Measurements from ENCODE around the gene DEXI. TPM values are rescaled to one million over a fixed set of nuclear protein-coding genes. Genes with fewer than 3 reads are reported as not detected.
A peak's percentile ranks its signal among the peaks of the same experiment; 100 is the strongest.

The DEXI gene
- total RNA-seq, 1 donor, result 34.0 TPM

- Histone ChIP-seq H3K4me3 (ENCODE audit: insufficient read depth, low read length) (no peak overlapping the region), H3K79me2 (ENCODE audit: insufficient read depth, low read length) (no peaks in the 10 kb centered on the region), H3K9me3 (ENCODE audit: low read depth, low read length) (no peaks in the 10 kb centered on the region), H2AFZ (ENCODE audit: low read length) (no peak overlapping the region), H3K36me3 (ENCODE audit: insufficient read depth, low read length) (no peaks in the 10 kb centered on the region), H3K4me2 (ENCODE audit: insufficient read depth, low read length) (no peak overlapping the region), H3K27me3 (ENCODE audit: insufficient read depth, low read length) (no peaks in the 10 kb centered on the region), H3K4me1 (ENCODE audit: insufficient read depth, low read length) (peaks cover 12% of the 10 kb centered on the region), H3K27ac (ENCODE audit: low read depth, low read length) (no peak overlapping the region), H4K20me1 (ENCODE audit: insufficient read depth, low read length) (peaks cover 3% of the 10 kb centered on the region)
- TF ChIP-seq, protein P1, sequence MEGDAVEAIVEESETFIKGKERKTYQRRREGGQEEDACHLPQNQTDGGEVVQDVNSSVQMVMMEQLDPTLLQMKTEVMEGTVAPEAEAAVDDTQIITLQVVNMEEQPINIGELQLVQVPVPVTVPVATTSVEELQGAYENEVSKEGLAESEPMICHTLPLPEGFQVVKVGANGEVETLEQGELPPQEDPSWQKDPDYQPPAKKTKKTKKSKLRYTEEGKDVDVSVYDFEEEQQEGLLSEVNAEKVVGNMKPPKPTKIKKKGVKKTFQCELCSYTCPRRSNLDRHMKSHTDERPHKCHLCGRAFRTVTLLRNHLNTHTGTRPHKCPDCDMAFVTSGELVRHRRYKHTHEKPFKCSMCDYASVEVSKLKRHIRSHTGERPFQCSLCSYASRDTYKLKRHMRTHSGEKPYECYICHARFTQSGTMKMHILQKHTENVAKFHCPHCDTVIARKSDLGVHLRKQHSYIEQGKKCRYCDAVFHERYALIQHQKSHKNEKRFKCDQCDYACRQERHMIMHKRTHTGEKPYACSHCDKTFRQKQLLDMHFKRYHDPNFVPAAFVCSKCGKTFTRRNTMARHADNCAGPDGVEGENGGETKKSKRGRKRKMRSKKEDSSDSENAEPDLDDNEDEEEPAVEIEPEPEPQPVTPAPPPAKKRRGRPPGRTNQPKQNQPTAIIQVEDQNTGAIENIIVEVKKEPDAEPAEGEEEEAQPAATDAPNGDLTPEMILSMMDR (IDR thresholded peaks at IDR 0.05; ENCODE audit: extremely low read depth, low read depth, low read length), result no peak
- DNase-seq (ENCODE audit: insufficient read length, low spot score, missing footprints), result no peak
These were observed 23.3 kb downstream of the DEXI start for GRCh38 chr16:10919003-10919351.

DNA sequence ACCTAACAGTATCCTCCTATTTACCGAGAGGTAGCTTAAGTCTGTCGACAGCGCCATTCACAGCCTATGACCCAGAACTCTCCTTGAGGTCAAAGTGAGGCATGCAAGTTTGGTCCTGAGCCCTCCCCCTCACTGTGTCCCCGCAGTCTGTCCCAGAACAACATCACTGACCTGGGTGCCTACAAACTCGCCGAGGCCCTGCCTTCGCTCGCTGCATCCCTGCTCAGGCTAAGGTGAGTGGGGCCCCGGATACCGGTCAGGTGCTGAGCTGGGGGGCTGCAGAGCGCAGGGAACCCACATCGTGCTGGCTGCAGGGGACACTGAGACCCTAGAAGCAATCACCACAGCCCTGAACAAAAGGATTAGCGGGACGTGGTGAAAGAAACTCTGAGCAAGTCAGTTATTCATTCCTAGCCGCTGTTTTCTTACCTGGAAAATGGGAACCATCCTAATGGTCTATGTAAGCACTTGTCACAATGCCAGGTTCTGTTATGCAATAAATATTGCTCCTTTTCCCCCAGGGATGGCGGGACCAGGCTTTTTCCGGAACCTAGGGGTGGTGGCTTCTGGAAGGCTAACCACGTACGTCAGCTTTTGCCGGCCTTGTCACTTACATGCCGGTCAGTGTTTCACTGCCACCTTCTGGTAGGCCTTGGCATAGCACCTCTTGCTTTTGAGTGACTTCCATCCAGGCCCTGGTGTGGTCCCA lies 23.8 kb downstream of the DEXI start:
- Histone ChIP-seq H4K20me1 (ENCODE audit: insufficient read depth, low read length) (peaks cover 3% of the 10 kb centered on the region), H3K27me3 (ENCODE audit: insufficient read depth, low read length) (no peaks in the 10 kb centered on the region), H3K79me2 (ENCODE audit: insufficient read depth, low read length) (no peaks in the 10 kb centered on the region), H3K27ac (ENCODE audit: low read depth, low read length) (no peak overlapping the region), H2AFZ (ENCODE audit: low read length) (no peak overlapping the region), H3K9me3 (ENCODE audit: low read depth, low read length) (no peaks in the 10 kb centered on the region), H3K4me3 (ENCODE audit: insufficient read depth, low read length) (no peak overlapping the region), H3K36me3 (ENCODE audit: insufficient read depth, low read length) (no peaks in the 10 kb centered on the region), H3K4me2 (ENCODE audit: insufficient read depth, low read length) (no peak overlapping the region), H3K4me1 (ENCODE audit: insufficient read depth, low read length) (peaks cover 12% of the 10 kb centered on the region)
- TF ChIP-seq, protein P1 (IDR thresholded peaks at IDR 0.05; ENCODE audit: extremely low read depth, low read depth, low read length), result peak; percentile 99
- DNase-seq (ENCODE audit: insufficient read length, low spot score, missing footprints), result peak; percentile 97

GRCh38 chr16:10916534-10916933 lies 25.7 kb downstream of the DEXI start:
- no peaks in the 10 kb centered on the region for H3K79me2 ChIP-seq (ENCODE audit: insufficient read depth, low read length)
- no peak overlapping the region for H2AFZ ChIP-seq (ENCODE audit: low read length)
- no peak overlapping the region for H3K27ac ChIP-seq (ENCODE audit: low read depth, low read length)
- no peak overlapping the region for H3K4me3 ChIP-seq (ENCODE audit: insufficient read depth, low read length)
- no peaks in the 10 kb centered on the region for H3K27me3 ChIP-seq (ENCODE audit: insufficient read depth, low read length)
- no peaks in the 10 kb centered on the region for H4K20me1 ChIP-seq (ENCODE audit: insufficient read depth, low read length)
- H3K4me1 ChIP-seq (ENCODE audit: insufficient read depth, low read length), result no peaks in the 10 kb centered on the region
- TF ChIP-seq, protein P1 (IDR thresholded peaks at IDR 0.05; ENCODE audit: extremely low read depth, low read depth, low read length), result no peak
- no peaks in the 10 kb centered on the region for H3K9me3 ChIP-seq (ENCODE audit: low read depth, low read length)
- no peak overlapping the region for H3K4me2 ChIP-seq (ENCODE audit: insufficient read depth, low read length)
- no peaks in the 10 kb centered on the region for H3K36me3 ChIP-seq (ENCODE audit: insufficient read depth, low read length)
- no peak for DNase-seq (ENCODE audit: insufficient read length, low spot score, missing footprints)

- no peaks in the 10 kb centered on the region for H3K36me3 ChIP-seq (ENCODE audit: insufficient read depth, low read length)
- TF ChIP-seq, protein P1 (IDR thresholded peaks at IDR 0.05; ENCODE audit: extremely low read depth, low read depth, low read length), result no peak
- H2AFZ ChIP-seq (ENCODE audit: low read length), result no peak overlapping the region
- no peaks in the 10 kb centered on the region for H3K27me3 ChIP-seq (ENCODE audit: insufficient read depth, low read length)
- no peak overlapping the region for H3K4me2 ChIP-seq (ENCODE audit: insufficient read depth, low read length)
- no peaks in the 10 kb centered on the region for H3K9me3 ChIP-seq (ENCODE audit: low read depth, low read length)
- H3K4me1 ChIP-seq (ENCODE audit: insufficient read depth, low read length), result no peaks in the 10 kb centered on the region
- H3K4me3 ChIP-seq (ENCODE audit: insufficient read depth, low read length), result no peak overlapping the region
- no peak for DNase-seq (ENCODE audit: insufficient read length, low spot score, missing footprints)
- H3K79me2 ChIP-seq (ENCODE audit: insufficient read depth, low read length), result no peaks in the 10 kb centered on the region
- H3K27ac ChIP-seq (ENCODE audit: low read depth, low read length), result no peak overlapping the region
- H4K20me1 ChIP-seq (ENCODE audit: insufficient read depth, low read length), result no peaks in the 10 kb centered on the region
These were observed 31.0 kb downstream of the DEXI start for GRCh38 chr16:10911267-10911666.
